Glomerular visceral epithelial cell (primary cell): ENCODE measurements around the gene TMEM14A.
"Not testable (repeated sequence)": the region's sequence is repeated elsewhere in the genome, so short reads cannot be mapped to it uniquely, and the experiment has no call there.

Experiments
- DNase-seq: peaks from one replicate; pipeline ENCODE4 v3.0.0-alpha.2; 2016; ENCODE audit errors: extremely low spot score

The TMEM14A gene

DNA sequence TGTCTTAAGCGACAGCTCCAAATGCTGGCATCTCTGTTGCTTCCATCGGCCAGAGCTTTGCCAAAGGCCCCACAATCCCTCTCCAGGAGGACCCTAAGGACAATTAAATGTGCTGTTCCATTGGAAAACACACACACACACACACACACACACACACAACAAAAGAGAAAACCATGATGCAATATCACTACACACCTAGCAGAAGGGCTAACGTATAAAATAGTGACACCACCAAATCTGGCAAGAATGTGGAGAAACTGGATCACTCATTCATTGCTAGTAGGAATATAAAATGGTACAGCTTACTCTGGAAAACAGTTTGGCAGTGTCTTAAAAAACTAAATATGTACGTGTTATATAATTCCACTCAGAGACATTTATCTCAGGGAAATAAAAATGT is 13.0 kb upstream of the TMEM14A start:
- DNase-seq, result no peak

GRCh38 chr6:52661551-52661950 is 9.4 kb upstream of the TMEM14A start:
- DNase-seq, result no peak

GRCh38 chr6:52662031-52662430 is 8.9 kb upstream of the TMEM14A start:
- DNase-seq, result peak; percentile 29

- peak; percentile 77 for DNase-seq
Measured at GRCh38 chr6:52663120-52663935, 7.6 kb upstream of the TMEM14A start.

- no peak for DNase-seq
Measured at GRCh38 chr6:52663936-52664185, 7.1 kb upstream of the TMEM14A start.

GRCh38 chr6:52664186-52664990 is 6.5 kb upstream of the TMEM14A start:
- peak; percentile 98 for DNase-seq

GRCh38 chr6:52664991-52665686 is 5.8 kb upstream of the TMEM14A start:
- DNase-seq, result no peak

DNA sequence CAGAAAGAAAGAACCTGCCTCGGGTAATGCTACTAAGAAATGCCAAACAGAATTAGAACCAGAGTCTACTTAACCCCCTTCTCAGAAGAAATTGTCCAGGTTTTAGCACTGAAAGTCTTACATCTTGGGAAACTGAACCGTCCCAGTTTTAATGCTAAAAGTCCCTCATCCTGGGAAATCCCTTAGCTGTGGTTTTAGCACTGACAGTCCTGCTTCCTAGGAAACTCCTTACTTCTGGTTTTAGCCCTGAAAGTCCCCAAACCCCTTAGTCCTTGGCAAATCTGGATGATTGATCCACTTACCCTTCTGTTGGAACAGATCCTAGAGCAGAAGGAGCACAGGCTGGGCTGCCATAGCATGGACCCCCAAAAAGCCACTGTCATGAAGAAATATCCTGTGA is 4.8 kb upstream of the TMEM14A start:
- no peak for DNase-seq

DNA sequence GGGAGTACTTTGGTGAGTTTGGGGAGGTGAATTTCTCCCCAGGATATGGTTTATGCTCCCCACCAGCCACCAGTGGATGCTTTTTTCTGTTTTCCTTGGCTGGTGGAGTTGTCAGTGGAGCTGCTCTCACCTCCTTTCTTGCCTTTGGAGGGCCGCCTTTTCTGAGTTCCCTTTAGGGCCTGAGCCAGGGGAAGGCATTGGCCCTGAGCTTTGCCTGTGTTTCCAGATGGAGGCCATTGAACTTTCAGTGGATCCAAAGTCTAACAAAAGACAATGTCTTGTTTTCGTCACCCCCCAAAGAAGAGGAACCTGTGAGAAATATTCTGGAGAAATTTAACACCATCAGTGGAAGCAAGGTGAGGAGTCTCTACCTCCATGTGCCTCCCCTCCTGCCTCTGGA is 4.4 kb upstream of the TMEM14A start:
- no peak for DNase-seq

- no peak for DNase-seq
Measured at GRCh38 chr6:52667572-52667971, 3.3 kb upstream of the TMEM14A start.

DNA sequence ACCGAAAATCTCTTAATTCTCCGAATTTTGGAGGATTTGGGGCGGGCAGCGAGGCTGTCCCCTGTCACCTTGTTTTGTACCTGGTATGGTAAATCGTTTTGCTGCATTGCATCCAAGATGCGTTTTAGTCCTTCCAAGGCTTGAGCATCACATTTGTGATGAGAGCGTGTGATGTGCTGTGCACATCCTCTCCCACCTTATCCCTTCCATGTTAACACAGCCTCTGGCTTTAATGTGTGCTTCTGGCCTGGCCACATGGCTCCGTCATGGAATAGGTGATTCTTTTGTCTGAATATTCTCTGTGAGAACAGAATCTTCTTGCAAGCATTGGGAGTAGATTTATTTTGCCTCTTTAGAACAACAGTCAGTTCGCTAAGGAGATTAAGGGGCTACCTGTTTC is 763 bp downstream of the TMEM14A start:
- no peak for DNase-seq

GRCh38 chr6:52672412-52673025 is 1.6 kb downstream of the TMEM14A start:
- peak; percentile 59 for DNase-seq

DNA sequence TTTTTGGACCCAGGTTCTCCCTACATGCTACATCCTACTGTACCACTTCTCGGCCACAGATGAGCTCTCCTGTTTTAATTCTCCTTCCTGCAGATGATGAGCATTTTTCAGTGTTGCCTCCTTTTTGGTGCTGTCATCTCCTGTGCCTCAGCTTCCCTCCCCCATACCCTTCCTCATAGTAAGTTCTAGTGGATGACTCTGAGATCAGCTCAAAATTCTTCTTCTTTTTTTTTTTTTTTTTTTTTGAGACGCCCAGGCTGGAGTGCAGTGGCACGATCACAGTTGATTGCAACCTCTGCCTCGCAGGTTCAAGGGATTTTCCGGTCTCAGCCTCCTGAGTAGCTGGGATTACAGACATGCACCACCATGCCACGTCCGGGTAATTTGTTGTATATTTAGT is 3.8 kb downstream of the TMEM14A start:
- DNase-seq, result no peak

DNA sequence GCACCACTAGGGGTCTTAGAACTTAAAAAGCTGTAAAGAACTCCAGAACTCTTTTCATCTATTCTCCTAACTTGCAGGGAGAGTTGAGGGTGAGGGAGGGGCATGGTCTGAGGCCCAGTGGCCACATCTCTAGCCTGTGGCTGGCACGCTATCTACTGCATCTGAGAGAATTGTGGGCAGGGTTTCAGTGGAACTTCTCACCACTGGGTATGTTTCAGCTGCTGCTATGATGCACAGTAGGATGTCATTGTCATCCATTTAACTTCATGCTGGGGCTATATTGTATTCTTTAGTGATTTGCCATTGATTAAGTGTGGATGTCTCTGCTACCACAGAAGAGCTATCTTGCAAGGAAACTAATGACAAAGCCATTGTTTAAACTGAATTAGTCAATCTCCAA is 4.5 kb downstream of the TMEM14A start:
- no peak for DNase-seq

DNA sequence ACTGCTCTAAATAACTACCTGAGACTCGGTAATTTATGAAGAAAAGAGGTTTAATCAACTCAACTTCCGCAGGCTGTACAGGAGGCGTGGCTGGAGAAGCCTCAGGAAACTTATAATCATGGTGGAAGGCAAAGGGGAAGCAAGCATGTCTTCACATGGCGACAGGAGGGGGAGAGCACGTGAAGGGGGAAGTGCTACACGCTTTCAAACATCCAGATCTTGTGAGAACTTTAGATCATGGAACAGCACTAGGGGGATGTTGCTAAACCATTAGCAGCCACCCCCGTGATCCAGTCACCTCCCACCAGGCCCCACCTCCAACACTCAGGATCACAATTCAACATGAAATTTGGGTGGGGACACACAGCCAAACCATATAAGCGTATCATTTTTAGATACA is 5.7 kb downstream of the TMEM14A start:
- DNase-seq, result not testable (repeated sequence)

DNA sequence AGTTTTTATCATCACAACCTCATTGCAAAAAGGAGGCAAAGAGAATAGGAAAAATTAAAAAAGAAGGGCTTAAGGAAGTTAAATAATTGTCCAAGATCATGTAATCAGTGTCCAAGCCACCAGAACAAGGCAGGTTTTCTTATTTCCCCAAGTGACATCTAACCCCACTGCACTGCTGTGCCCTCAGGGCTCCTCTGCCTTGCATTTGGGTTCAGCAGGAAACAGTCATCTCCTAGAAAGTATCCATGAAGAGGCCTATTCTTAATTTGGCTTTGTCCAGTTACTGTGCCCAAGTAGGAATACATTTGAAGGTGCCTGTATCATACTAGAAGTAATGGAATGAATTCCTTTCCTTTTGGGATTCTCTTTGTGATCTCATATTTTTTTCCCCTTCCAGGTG is 10.5 kb downstream of the TMEM14A start:
- DNase-seq, result no peak

- DNase-seq, result no peak
Measured at GRCh38 chr6:52686878-52687699, 16.2 kb downstream of the TMEM14A start.

DNA sequence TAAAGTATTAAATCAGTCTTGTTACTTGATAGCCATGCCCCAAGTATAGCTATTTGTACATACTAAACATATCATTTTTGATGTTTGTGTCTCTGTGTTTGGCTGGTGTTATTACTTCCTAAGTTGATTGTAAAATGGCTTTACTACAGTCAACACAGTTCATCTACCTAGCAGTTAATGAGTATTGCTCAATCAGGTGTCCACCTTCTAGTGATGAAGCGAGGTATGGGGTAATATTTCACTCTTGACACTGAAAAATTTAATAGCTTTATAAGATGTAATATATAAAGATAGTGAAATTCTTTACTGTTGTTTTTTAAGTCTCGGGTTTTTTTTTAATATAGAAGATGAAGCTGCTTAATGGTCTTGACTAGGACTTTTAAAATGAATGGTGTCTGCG is 18.9 kb downstream of the TMEM14A start:
- no peak for DNase-seq

- no peak for DNase-seq
Measured at GRCh38 chr6:52691718-52692117, 20.8 kb downstream of the TMEM14A start.

GRCh38 chr6:52693773-52694172 is 22.9 kb downstream of the TMEM14A start:
- no peak for DNase-seq

- DNase-seq, result no peak
Measured at GRCh38 chr6:52694404-52694803, 23.5 kb downstream of the TMEM14A start.

- no peak for DNase-seq
Measured at GRCh38 chr6:52696418-52696817, 25.5 kb downstream of the TMEM14A start.
